ENCODE data around the gene ZNF8.

ZNF8 gene

GRCh38 chr19:58277197-58277596 lies 1.6 kb upstream of the ZNF8 start:
- Mint-ChIP-seq H3K27me3 (ENCODE audit: low read depth) (no peaks in the 10 kb centered on the region), H3K36me3 (ENCODE audit: low read depth) (peaks cover 76% of the 10 kb centered on the region), H3K27ac (no peak overlapping the region), H3K4me1 (ENCODE audit: low read depth) (peaks cover 18% of the 10 kb centered on the region), H3K4me3 (peak overlapping the region; percentile 14), H3K9me3 (peaks cover 41% of the 10 kb centered on the region)
- no peak for DNase-seq (ENCODE audit: low spot score)

GRCh38 chr19:58277748-58278540 lies 811 bp upstream of the ZNF8 start:
- Mint-ChIP-seq H3K27me3 (ENCODE audit: low read depth) (no peaks in the 10 kb centered on the region), H3K27ac (peak overlapping the region; percentile 90), H3K4me3 (peak overlapping the region; percentile 88), H3K36me3 (ENCODE audit: low read depth) (peaks cover 72% of the 10 kb centered on the region), H3K9me3 (peaks cover 41% of the 10 kb centered on the region), H3K4me1 (ENCODE audit: low read depth) (peaks cover 18% of the 10 kb centered on the region)
- DNase-seq (ENCODE audit: low spot score): no peak

- Mint-ChIP-seq H3K27me3 (ENCODE audit: low read depth) (no peaks in the 10 kb centered on the region), H3K36me3 (ENCODE audit: low read depth) (peaks cover 69% of the 10 kb centered on the region), H3K27ac (peak overlapping the region; percentile 90), H3K4me1 (ENCODE audit: low read depth) (peaks cover 18% of the 10 kb centered on the region), H3K4me3 (peak overlapping the region; percentile 88), H3K9me3 (peaks cover 38% of the 10 kb centered on the region)
- peak; percentile 45 for DNase-seq (ENCODE audit: low spot score)
Observed at GRCh38 chr19:58279042-58279924, 528 bp downstream of the ZNF8 start.

GRCh38 chr19:58279925-58280316 lies 1.2 kb downstream of the ZNF8 start:
- peaks cover 66% of the 10 kb centered on the region for H3K36me3 Mint-ChIP-seq (ENCODE audit: low read depth)
- H3K27ac Mint-ChIP-seq: peak overlapping the region; percentile 90
- no peaks in the 10 kb centered on the region for H3K27me3 Mint-ChIP-seq (ENCODE audit: low read depth)
- peaks cover 18% of the 10 kb centered on the region for H3K4me1 Mint-ChIP-seq (ENCODE audit: low read depth)
- H3K9me3 Mint-ChIP-seq: peaks cover 35% of the 10 kb centered on the region
- H3K4me3 Mint-ChIP-seq: peak overlapping the region; percentile 88
- no peak for DNase-seq (ENCODE audit: low spot score)

- Mint-ChIP-seq H3K27ac (no peak overlapping the region), H3K27me3 (ENCODE audit: low read depth) (no peaks in the 10 kb centered on the region), H3K9me3 (peaks cover 27% of the 10 kb centered on the region), H3K4me1 (ENCODE audit: low read depth) (peaks cover 15% of the 10 kb centered on the region), H3K36me3 (ENCODE audit: low read depth) (peaks cover 75% of the 10 kb centered on the region), H3K4me3 (no peak overlapping the region)
- no peak for DNase-seq (ENCODE audit: low spot score)
Observed at GRCh38 chr19:58284199-58284598, 5.4 kb downstream of the ZNF8 start.

- Mint-ChIP-seq H3K27ac (no peak overlapping the region), H3K36me3 (ENCODE audit: low read depth) (peaks cover 90% of the 10 kb centered on the region), H3K9me3 (peaks cover 52% of the 10 kb centered on the region), H3K4me1 (ENCODE audit: low read depth) (no peaks in the 10 kb centered on the region), H3K27me3 (ENCODE audit: low read depth) (no peaks in the 10 kb centered on the region), H3K4me3 (no peak overlapping the region)
- no peak for DNase-seq (ENCODE audit: low spot score)
Observed at GRCh38 chr19:58291943-58292342, 13.2 kb downstream of the ZNF8 start.

GRCh38 chr19:58294743-58295374 lies 16.1 kb downstream of the ZNF8 start:
- DNase-seq (ENCODE audit: low spot score): no peak
- Mint-ChIP-seq H3K27me3 (ENCODE audit: low read depth) (no peaks in the 10 kb centered on the region), H3K4me3 (no peak overlapping the region), H3K27ac (no peak overlapping the region), H3K4me1 (ENCODE audit: low read depth) (no peaks in the 10 kb centered on the region), H3K36me3 (ENCODE audit: low read depth) (peaks cover 84% of the 10 kb centered on the region), H3K9me3 (peaks cover 54% of the 10 kb centered on the region)

- Mint-ChIP-seq H3K9me3 (peaks cover 61% of the 10 kb centered on the region), H3K27me3 (ENCODE audit: low read depth) (no peaks in the 10 kb centered on the region), H3K36me3 (ENCODE audit: low read depth) (peaks cover 90% of the 10 kb centered on the region), H3K27ac (no peak overlapping the region), H3K4me3 (no peak overlapping the region), H3K4me1 (ENCODE audit: low read depth) (no peaks in the 10 kb centered on the region)
- DNase-seq (ENCODE audit: low spot score): no peak
Observed at GRCh38 chr19:58296104-58296503, 17.3 kb downstream of the ZNF8 start.

- no peak overlapping the region for H3K27ac Mint-ChIP-seq
- no peak overlapping the region for H3K4me3 Mint-ChIP-seq
- peaks cover 79% of the 10 kb centered on the region for H3K36me3 Mint-ChIP-seq (ENCODE audit: low read depth)
- peaks cover 7% of the 10 kb centered on the region for H3K4me1 Mint-ChIP-seq (ENCODE audit: low read depth)
- no peaks in the 10 kb centered on the region for H3K27me3 Mint-ChIP-seq (ENCODE audit: low read depth)
- H3K9me3 Mint-ChIP-seq: peaks cover 45% of the 10 kb centered on the region
- no peak for DNase-seq (ENCODE audit: low spot score)
Observed at GRCh38 chr19:58300620-58301019, 21.9 kb downstream of the ZNF8 start.

GRCh38 chr19:58304255-58304654 lies 25.5 kb downstream of the ZNF8 start:
- Mint-ChIP-seq H3K4me1 (ENCODE audit: low read depth) (peaks cover 23% of the 10 kb centered on the region), H3K36me3 (ENCODE audit: low read depth) (peaks cover 82% of the 10 kb centered on the region), H3K4me3 (peak overlapping the region; percentile 91), H3K9me3 (peaks cover 35% of the 10 kb centered on the region), H3K27ac (peak overlapping the region; percentile 97), H3K27me3 (ENCODE audit: low read depth) (no peaks in the 10 kb centered on the region)
- DNase-seq (ENCODE audit: low spot score): no peak

GRCh38 chr19:58304748-58305064 lies 26.0 kb downstream of the ZNF8 start:
- H3K27me3 Mint-ChIP-seq (ENCODE audit: low read depth): no peaks in the 10 kb centered on the region
- peaks cover 23% of the 10 kb centered on the region for H3K4me1 Mint-ChIP-seq (ENCODE audit: low read depth)
- peak overlapping the region; percentile 97 for H3K27ac Mint-ChIP-seq
- H3K4me3 Mint-ChIP-seq: peak overlapping the region; percentile 91
- H3K9me3 Mint-ChIP-seq: peaks cover 34% of the 10 kb centered on the region
- H3K36me3 Mint-ChIP-seq (ENCODE audit: low read depth): peaks cover 85% of the 10 kb centered on the region
- no peak for DNase-seq (ENCODE audit: low spot score)

GRCh38 chr19:58305065-58305931 lies 26.5 kb downstream of the ZNF8 start, which contains the start of gene ERVK3-1:
ERVK3-1 (plus strand) TSS chr19:58305377; CDS start chr19:58312169, 6,792 bp downstream.
- Mint-ChIP-seq H3K27ac (peak within 1 kb of the TSS; percentile 97), H3K4me3 (peak within 1 kb of the TSS; percentile 91), H3K9me3 (peaks cover 30% of the 10 kb centered on the region), H3K36me3 (ENCODE audit: low read depth) (peaks cover 85% of the 10 kb centered on the region), H3K4me1 (ENCODE audit: low read depth) (peaks cover 23% of the 10 kb centered on the region), H3K27me3 (ENCODE audit: low read depth) (no peaks in the 10 kb centered on the region)
- peak; percentile 96 for DNase-seq (ENCODE audit: low spot score)

GRCh38 chr19:58305932-58306323 lies 27.2 kb downstream of the ZNF8 start:
- H3K9me3 Mint-ChIP-seq: peaks cover 25% of the 10 kb centered on the region
- H3K4me3 Mint-ChIP-seq: peak overlapping the region; percentile 91
- H3K27ac Mint-ChIP-seq: peak overlapping the region; percentile 97
- no peaks in the 10 kb centered on the region for H3K27me3 Mint-ChIP-seq (ENCODE audit: low read depth)
- peaks cover 23% of the 10 kb centered on the region for H3K4me1 Mint-ChIP-seq (ENCODE audit: low read depth)
- peaks cover 84% of the 10 kb centered on the region for H3K36me3 Mint-ChIP-seq (ENCODE audit: low read depth)
- DNase-seq (ENCODE audit: low spot score): no peak

All from T-helper 2 cell treated with Interferon-gamma antibody and Interleukin-4, amounts not matched to agents 5 μg/mL and 100 μg/mL, for 36 hours (primary cell).